ENCODE data around the gene ZNF530. TPM values are rescaled to one million over a fixed set of nuclear protein-coding genes. Genes with fewer than 3 reads are reported as not detected.

Gene ZNF530
- total RNA-seq, 1 donor from 2014 or later, result 4.7 TPM

DNA sequence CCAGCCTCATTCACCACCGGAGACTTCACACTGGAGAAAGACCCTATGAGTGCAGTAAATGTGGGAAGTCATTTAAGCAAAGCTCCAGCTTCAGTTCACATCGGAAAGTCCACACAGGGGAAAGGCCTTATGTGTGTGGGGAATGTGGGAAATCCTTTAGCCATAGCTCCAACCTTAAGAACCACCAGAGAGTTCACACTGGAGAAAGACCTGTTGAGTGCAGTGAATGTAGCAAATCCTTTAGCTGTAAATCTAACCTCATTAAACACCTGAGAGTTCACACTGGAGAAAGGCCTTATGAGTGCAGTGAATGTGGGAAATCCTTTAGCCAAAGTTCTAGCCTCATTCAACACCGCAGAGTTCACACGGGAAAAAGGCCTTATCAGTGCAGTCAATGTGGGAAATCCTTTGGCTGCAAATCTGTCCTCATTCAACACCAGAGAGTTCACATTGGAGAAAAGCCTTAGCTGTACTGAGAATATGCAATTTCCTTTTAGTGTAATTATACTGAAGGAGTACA lies 42.1 kb downstream of the ZNF530 start:
- Mint-ChIP-seq H3K4me3 (ENCODE audit: unreplicated experiment) (no peak overlapping the region), H3K27ac (ENCODE audit: unreplicated experiment) (no peak overlapping the region), H3K4me1 (ENCODE audit: low read depth, unreplicated experiment) (no peaks in the 10 kb centered on the region), H3K36me3 (ENCODE audit: low read depth, unreplicated experiment) (peaks cover 69% of the 10 kb centered on the region), H3K27me3 (ENCODE audit: low read depth, unreplicated experiment) (no peaks in the 10 kb centered on the region), H3K9me3 (ENCODE audit: unreplicated experiment) (peaks cover 37% of the 10 kb centered on the region)
- Histone ChIP-seq H3K27me3 (ENCODE audit: insufficient read depth, low read length) (no peaks in the 10 kb centered on the region), H3K79me2 (ENCODE audit: insufficient read depth, low read length) (peaks cover 6% of the 10 kb centered on the region), H3K4me3 (ENCODE audit: insufficient read depth, low read depth, low read length) (no peak overlapping the region), H3K27ac (ENCODE audit: low read depth, low read length) (no peak overlapping the region), H3K4me1 (ENCODE audit: insufficient read depth, low read length) (no peaks in the 10 kb centered on the region), H3K36me3 (ENCODE audit: insufficient read depth, low read length) (peaks cover 37% of the 10 kb centered on the region), H3K9ac (ENCODE audit: low read length) (no peak overlapping the region), H2AFZ (ENCODE audit: low read depth, low read length) (no peak overlapping the region), H3K9me3 (ENCODE audit: insufficient read depth, low read depth, low read length) (peaks cover 46% of the 10 kb centered on the region), H4K20me1 (ENCODE audit: insufficient read depth, low read length) (no peaks in the 10 kb centered on the region), H3K4me2 (ENCODE audit: low read length) (no peak overlapping the region)
- TF ChIP-seq EZH2 (IDR thresholded peaks at IDR 0.05; ENCODE audit: insufficient read depth, low read length), result no peak
- TF ChIP-seq, protein P1, sequence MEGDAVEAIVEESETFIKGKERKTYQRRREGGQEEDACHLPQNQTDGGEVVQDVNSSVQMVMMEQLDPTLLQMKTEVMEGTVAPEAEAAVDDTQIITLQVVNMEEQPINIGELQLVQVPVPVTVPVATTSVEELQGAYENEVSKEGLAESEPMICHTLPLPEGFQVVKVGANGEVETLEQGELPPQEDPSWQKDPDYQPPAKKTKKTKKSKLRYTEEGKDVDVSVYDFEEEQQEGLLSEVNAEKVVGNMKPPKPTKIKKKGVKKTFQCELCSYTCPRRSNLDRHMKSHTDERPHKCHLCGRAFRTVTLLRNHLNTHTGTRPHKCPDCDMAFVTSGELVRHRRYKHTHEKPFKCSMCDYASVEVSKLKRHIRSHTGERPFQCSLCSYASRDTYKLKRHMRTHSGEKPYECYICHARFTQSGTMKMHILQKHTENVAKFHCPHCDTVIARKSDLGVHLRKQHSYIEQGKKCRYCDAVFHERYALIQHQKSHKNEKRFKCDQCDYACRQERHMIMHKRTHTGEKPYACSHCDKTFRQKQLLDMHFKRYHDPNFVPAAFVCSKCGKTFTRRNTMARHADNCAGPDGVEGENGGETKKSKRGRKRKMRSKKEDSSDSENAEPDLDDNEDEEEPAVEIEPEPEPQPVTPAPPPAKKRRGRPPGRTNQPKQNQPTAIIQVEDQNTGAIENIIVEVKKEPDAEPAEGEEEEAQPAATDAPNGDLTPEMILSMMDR (IDR thresholded peaks at IDR 0.05; ENCODE audit: insufficient read depth, low read depth, low read length), result no peak
- FAIRE-seq, result no peak
- DNase-seq (ENCODE audit: low read depth), result no peak

DNA sequence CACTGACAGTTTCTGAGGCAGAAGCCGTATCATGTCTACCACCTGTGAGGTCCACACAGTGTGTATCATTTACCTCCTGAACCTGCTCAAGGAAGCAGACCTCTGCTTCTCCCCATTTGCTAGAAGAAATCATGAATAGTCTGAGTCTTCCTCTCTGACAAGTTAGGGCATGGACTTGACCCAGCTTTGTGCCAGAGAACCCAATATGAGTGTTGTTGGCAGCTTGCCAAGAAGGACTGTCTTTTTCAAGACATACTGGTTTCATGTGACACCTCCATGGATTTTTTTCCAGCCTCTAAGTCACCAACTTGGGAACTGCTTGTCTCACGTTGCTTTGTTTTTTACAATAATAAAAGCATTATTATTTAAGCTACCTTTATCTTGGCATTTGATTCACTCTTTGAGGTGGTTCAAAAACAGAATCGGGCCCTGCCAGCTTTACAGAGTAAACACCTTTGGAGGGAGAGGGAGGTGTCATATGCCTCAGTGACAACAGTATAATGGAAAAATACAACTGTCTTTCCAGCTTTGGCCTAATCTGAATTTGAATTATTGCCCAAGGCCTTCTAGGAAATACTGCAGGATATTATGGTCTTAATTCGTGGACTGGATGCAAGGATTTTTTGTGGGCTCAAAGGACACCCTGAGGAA lies 42.8 kb downstream of the ZNF530 start:
- DNase-seq (ENCODE audit: low read depth) (no peak), FAIRE-seq (no peak)
- no peaks in the 10 kb centered on the region for H3K27me3 Mint-ChIP-seq (ENCODE audit: low read depth, unreplicated experiment)
- Histone ChIP-seq H3K27me3 (ENCODE audit: insufficient read depth, low read length) (no peaks in the 10 kb centered on the region), H3K27ac (ENCODE audit: low read depth, low read length) (no peak overlapping the region), H3K79me2 (ENCODE audit: insufficient read depth, low read length) (peaks cover 3% of the 10 kb centered on the region), H3K9me3 (ENCODE audit: insufficient read depth, low read depth, low read length) (peaks cover 42% of the 10 kb centered on the region), H3K4me1 (ENCODE audit: insufficient read depth, low read length) (no peaks in the 10 kb centered on the region), H2AFZ (ENCODE audit: low read depth, low read length) (no peak overlapping the region), H3K4me2 (ENCODE audit: low read length) (no peak overlapping the region), H3K9ac (ENCODE audit: low read length) (no peak overlapping the region), H3K36me3 (ENCODE audit: insufficient read depth, low read length) (peaks cover 35% of the 10 kb centered on the region), H3K4me3 (ENCODE audit: insufficient read depth, low read depth, low read length) (no peak overlapping the region), H4K20me1 (ENCODE audit: insufficient read depth, low read length) (no peaks in the 10 kb centered on the region)
- peaks cover 34% of the 10 kb centered on the region for H3K9me3 Mint-ChIP-seq (ENCODE audit: unreplicated experiment)
- H3K4me3 Mint-ChIP-seq (ENCODE audit: unreplicated experiment), result no peak overlapping the region
- H3K27ac Mint-ChIP-seq (ENCODE audit: unreplicated experiment), result no peak overlapping the region
- H3K4me1 Mint-ChIP-seq (ENCODE audit: low read depth, unreplicated experiment), result no peaks in the 10 kb centered on the region
- peaks cover 62% of the 10 kb centered on the region for H3K36me3 Mint-ChIP-seq (ENCODE audit: low read depth, unreplicated experiment)
- no peak for TF ChIP-seq EZH2 (IDR thresholded peaks at IDR 0.05; ENCODE audit: insufficient read depth, low read length)
- TF ChIP-seq, protein P1 (IDR thresholded peaks at IDR 0.05; ENCODE audit: insufficient read depth, low read depth, low read length), result no peak

DNA sequence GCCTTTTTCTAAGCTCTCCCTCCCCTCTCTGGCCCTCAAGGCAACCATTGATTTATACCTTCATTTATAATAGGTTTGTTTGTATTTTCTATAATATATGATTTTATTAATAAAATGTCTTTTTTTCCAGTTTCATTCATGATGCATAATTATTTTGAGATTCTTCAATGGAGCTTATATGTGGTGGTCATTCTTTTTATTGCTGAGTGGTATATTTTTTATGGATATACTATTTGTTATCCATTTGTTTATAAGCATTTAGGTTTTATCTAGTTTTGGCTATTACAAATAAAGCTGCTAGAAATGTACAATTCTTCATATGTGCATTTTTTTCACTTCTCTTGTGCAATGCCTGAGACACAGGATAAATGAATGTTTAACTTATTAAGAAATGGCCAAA lies 44.0 kb downstream of the ZNF530 start:
- no peak overlapping the region for H3K4me3 ChIP-seq (ENCODE audit: insufficient read depth, low read depth, low read length)
- DNase-seq (ENCODE audit: low read depth) (no peak), FAIRE-seq (no peak)
- peaks cover 31% of the 10 kb centered on the region for H3K36me3 ChIP-seq (ENCODE audit: insufficient read depth, low read length)
- H3K79me2 ChIP-seq (ENCODE audit: insufficient read depth, low read length), result no peaks in the 10 kb centered on the region
- no peak overlapping the region for H2AFZ ChIP-seq (ENCODE audit: low read depth, low read length)
- Mint-ChIP-seq H3K27me3 (ENCODE audit: low read depth, unreplicated experiment) (no peaks in the 10 kb centered on the region), H3K4me1 (ENCODE audit: low read depth, unreplicated experiment) (peaks cover 2% of the 10 kb centered on the region), H3K9me3 (ENCODE audit: unreplicated experiment) (peaks cover 24% of the 10 kb centered on the region), H3K27ac (ENCODE audit: unreplicated experiment) (no peak overlapping the region), H3K36me3 (ENCODE audit: low read depth, unreplicated experiment) (peaks cover 51% of the 10 kb centered on the region), H3K4me3 (ENCODE audit: unreplicated experiment) (no peak overlapping the region)
- H3K9me3 ChIP-seq (ENCODE audit: insufficient read depth, low read depth, low read length), result peaks cover 38% of the 10 kb centered on the region
- no peak overlapping the region for H3K4me2 ChIP-seq (ENCODE audit: low read length)
- H3K9ac ChIP-seq (ENCODE audit: low read length), result no peak overlapping the region
- no peak overlapping the region for H3K27ac ChIP-seq (ENCODE audit: low read depth, low read length)
- no peak for TF ChIP-seq EZH2 (IDR thresholded peaks at IDR 0.05; ENCODE audit: insufficient read depth, low read length)
- TF ChIP-seq, protein P1 (IDR thresholded peaks at IDR 0.05; ENCODE audit: insufficient read depth, low read depth, low read length), result no peak
- H3K27me3 ChIP-seq (ENCODE audit: insufficient read depth, low read length), result no peaks in the 10 kb centered on the region
- no peaks in the 10 kb centered on the region for H3K4me1 ChIP-seq (ENCODE audit: insufficient read depth, low read length)
- H4K20me1 ChIP-seq (ENCODE audit: insufficient read depth, low read length), result no peaks in the 10 kb centered on the region

Data from astrocyte (in vitro differentiated cells and primary cell).